Right kidney (tissue), 9 donors: ENCODE data around the gene ARGLU1.
A peak's percentile ranks its signal among the peaks of the same experiment; 100 is the strongest.
"Not testable (repeated sequence)": the region's sequence is repeated elsewhere in the genome, so short reads cannot be mapped to it uniquely, and the experiment has no call there.

Experiments
- DNase-seq: peaks from one replicate; pipeline ENCODE4 v3.0.0-alpha.2; 2016
- long read RNA-seq, 8 donors: transcript quantifications; one replicate each; lab custom pipeline, GENCODE V29; 2026

The ARGLU1 gene, protein sequence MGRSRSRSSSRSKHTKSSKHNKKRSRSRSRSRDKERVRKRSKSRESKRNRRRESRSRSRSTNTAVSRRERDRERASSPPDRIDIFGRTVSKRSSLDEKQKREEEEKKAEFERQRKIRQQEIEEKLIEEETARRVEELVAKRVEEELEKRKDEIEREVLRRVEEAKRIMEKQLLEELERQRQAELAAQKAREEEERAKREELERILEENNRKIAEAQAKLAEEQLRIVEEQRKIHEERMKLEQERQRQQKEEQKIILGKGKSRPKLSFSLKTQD
- long read RNA-seq, donor 1, full-length matches to known transcripts: 90 of 505 reads
- long read RNA-seq, donor 1, partial matches to known transcripts: 415 of 505 reads
- long read RNA-seq, donor 1, other reads (novel, unspliced or antisense): 0 of 505 reads
- long read RNA-seq, donor 2, full-length matches to known transcripts: 16 of 178 reads
- long read RNA-seq, donor 2, partial matches to known transcripts: 162 of 178 reads
- long read RNA-seq, donor 2, other reads (novel, unspliced or antisense): 0 of 178 reads
- long read RNA-seq, donor 3, full-length matches to known transcripts: 21 of 157 reads
- long read RNA-seq, donor 3, partial matches to known transcripts: 136 of 157 reads
- long read RNA-seq, donor 3, other reads (novel, unspliced or antisense): 0 of 157 reads
- long read RNA-seq, donor 4, full-length matches to known transcripts: 49 of 416 reads
- long read RNA-seq, donor 4, partial matches to known transcripts: 367 of 416 reads
- long read RNA-seq, donor 4, other reads (novel, unspliced or antisense): 0 of 416 reads
- long read RNA-seq, donor 5, full-length matches to known transcripts: 68 of 260 reads
- long read RNA-seq, donor 5, partial matches to known transcripts: 192 of 260 reads
- long read RNA-seq, donor 5, other reads (novel, unspliced or antisense): 0 of 260 reads
- long read RNA-seq, donor 6, full-length matches to known transcripts: 36 of 373 reads
- long read RNA-seq, donor 6, partial matches to known transcripts: 337 of 373 reads
- long read RNA-seq, donor 6, other reads (novel, unspliced or antisense): 0 of 373 reads
- long read RNA-seq, donor 7, full-length matches to known transcripts: 52 of 472 reads
- long read RNA-seq, donor 7, partial matches to known transcripts: 420 of 472 reads
- long read RNA-seq, donor 7, other reads (novel, unspliced or antisense): 0 of 472 reads
- long read RNA-seq, donor 8, full-length matches to known transcripts: 51 of 188 reads
- long read RNA-seq, donor 8, partial matches to known transcripts: 137 of 188 reads
- long read RNA-seq, donor 8, other reads (novel, unspliced or antisense): 0 of 188 reads

- DNase-seq: peak; percentile 100
Measured at GRCh38 chr13:106567474-106568298, at the start of gene ARGLU1. TSS of gene ARGLU1 (minus strand) at chr13:106568137. CDS start at chr13:106567919, 218 bp downstream.

GRCh38 chr13:106617561-106617960 lies 49.6 kb upstream of the ARGLU1 start:
- DNase-seq: no peak

DNA sequence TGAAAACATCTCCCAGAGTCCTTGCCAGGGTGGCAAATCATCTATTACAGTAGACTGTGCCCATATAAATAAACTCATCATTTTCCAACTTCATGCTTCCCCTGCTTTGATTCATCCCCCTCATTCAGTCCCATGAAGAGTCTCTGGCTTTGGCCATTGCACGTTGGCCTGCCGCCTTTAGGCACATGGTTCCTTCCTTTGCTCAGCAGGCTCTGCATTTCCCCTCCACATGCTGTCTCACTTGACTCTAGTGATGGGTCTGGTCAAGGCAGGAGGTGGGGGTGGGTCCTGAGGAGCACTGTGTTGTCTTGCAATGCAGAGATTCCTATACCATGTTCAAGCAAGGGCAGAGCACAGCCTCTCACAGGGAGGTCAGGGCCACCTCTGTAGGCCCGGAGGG lies 48.8 kb upstream of the ARGLU1 start:
- DNase-seq: no peak

GRCh38 chr13:106614874-106615273 lies 46.9 kb upstream of the ARGLU1 start:
- DNase-seq: no peak

DNA sequence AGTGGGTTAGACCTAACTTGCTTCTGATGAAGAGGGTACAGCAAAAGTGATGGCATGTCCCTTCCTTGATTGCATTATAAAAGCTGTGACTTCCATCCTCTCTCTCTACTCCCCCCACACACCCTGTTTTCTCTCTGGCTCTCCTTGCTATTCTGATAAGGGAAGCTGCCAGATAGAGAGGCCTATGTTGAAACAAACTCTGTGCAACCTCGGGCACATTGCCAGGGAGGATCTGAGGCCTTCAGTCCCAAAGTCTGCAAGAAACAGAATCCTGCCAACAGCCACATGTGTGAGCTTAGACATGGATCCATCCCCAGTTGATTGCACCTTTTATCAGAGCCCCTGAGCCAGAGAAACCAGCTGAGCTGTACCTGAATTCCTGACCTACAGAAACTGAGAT lies 44.8 kb upstream of the ARGLU1 start:
- DNase-seq: no peak

- no peak for DNase-seq
Measured at GRCh38 chr13:106610486-106610885, 42.5 kb upstream of the ARGLU1 start.

DNA sequence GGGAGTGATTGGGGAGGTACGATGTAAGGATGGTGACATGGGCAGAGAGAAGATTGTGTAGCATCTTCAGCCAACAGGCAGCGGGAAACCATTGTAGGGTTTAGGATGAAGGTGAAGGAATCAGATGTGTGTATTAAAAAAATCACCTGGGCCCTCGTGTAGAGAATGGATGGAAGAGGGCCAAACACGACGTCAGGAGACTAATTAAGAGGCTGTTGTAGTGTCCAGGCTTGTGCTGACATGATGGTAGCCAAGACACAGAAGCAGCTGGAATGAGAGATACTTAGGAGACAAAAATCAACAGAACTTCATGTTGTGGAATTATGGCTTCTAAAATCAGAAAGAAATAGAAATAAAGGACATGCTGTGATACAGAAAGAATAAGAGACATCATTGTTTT lies 41.2 kb upstream of the ARGLU1 start:
- DNase-seq: no peak

- DNase-seq: no peak
Measured at GRCh38 chr13:106603546-106603945, 35.6 kb upstream of the ARGLU1 start.

GRCh38 chr13:106602178-106602577 lies 34.2 kb upstream of the ARGLU1 start:
- DNase-seq: no peak

DNA sequence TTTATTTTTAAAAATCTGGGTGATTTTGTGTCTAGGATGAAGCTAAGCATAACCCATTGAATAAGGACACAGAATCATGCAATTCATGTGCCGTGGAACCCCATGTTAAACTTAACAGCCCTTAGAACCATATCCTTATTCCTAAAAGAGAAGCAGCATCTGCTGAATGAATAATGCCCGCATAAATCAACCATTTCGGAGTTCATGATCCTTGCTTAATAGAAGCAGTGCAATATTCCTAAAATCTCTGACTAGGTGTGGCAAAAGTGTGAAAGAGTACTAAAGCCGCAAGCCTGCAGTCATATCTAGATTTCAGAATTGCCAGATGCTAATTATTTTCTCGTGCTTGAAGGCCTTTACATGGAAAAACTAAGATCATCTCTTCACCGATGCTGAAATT lies 33.6 kb upstream of the ARGLU1 start:
- DNase-seq: no peak

DNA sequence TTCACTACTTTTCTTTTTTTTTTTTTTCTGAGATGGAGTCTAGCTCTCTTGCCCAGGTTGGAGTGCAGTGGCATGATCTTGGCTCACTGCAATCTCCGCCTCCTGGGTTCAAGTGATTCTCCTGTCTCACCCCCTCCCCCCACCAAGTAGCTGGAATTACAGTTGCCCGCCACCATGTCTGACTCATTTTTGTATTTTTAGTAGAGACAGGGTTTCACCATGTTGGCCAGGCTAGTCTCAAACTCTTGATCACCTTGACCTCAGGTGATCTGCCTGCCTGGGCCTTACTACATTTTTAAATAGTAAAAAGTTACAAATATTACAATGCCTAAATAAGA lies 32.8 kb upstream of the ARGLU1 start:
- not testable (repeated sequence) for DNase-seq

DNA sequence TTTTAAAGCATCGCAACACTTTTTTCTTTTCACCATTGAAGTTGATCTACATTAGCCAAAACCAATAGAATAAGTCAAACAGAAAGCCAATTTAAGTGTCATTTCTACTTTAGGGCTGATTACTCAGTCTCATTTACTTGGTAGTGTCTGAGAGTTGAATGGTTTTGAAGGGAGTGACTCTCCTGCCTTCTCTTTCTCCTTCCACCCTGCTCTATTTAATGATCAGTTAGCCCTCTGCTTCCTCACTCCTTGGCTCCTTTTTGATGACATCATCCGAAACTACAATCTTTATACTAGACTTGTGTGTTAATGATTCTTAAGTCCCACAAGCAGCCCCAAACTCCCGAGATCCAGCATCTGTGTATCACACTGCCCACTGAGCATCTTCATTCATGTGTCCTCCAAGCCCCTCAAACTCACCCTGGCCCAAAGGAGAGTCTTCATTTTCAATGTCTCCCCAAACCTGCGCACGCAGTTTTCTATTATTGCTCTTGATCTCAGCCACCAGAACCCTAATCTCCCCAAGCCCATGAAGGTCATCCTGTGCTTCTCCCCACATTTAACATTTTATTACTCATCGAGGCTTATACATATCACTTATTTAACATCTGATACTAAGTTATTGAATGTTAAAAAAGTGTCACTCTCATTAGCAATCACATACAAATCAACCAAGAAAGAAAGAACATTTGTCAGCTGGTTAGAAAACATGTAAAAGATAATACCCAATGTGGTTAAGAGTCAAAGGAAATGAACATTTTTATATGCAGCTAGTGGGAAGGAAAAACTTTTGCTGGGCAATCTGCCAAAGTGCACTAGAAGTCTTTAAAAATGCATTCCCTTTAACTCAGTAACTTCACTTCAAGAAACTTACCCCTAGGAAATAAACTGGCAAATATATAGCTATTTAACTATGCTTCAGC lies 32.2 kb upstream of the ARGLU1 start:
- DNase-seq: no peak

DNA sequence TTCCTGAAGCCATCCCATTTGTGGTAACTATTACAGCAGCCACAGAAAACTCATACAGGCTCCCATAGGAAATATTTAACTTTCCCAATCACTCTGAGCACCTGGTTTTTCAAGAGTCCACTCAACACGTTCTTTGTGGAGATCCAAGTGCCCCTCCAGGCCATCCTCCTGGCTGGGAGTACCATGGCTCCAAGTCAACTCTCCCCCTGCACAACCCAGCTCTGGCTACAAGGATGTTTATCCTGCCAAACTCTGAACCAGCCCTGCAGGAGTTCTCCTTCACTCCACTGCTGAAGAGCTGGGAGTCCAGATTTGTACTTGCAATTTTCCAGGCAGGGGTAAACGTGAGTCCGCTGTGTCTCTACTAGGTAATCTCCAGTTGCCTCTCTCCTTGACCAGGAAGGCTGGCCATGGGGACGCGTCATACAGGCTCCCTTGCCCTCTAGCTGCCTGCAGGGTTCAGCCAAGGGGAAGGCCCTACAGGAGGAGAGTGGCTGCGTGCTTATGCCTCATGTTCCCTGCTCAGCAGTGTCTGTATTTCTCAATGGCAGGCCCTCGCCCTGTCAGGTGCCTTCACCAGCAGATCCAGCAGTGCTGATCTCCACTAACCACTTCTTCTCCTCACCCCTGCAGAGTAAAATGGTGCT lies 29.9 kb upstream of the ARGLU1 start:
- no peak for DNase-seq

- no peak for DNase-seq
Measured at GRCh38 chr13:106597186-106597585, 29.2 kb upstream of the ARGLU1 start.

DNA sequence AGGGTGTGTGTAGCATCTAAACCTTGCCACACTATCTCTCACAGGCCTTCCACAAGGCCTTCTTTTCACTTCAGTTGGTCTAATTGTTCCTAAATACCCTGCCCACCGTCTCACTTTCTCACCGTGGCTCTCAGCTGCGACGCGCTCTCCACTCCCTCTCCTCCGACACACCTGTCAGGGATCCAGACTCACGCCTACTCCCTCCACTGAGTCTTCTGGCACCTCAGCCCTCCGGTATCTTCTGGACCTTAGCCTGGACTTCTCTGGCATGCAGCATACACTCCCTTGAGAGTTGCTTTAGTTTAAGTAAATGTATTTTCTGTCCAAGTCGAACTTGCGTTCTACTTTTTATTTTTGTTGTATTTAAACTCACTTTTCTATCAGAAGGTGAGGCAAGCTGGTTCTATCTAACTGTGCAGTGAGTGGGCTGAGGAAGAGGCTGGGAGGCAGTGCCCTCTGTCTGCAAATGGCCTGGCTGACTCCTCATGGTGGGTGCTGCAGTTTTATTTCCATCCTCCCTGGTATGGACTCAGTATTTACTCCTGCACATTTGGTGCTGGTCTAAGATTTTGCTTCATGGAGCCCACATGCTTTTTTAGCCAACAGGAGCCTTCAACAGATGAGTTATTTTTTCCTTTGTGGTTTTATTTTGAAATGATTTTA lies 28.5 kb upstream of the ARGLU1 start:
- no peak for DNase-seq

GRCh38 chr13:106595625-106596024 lies 27.7 kb upstream of the ARGLU1 start:
- no peak for DNase-seq

DNA sequence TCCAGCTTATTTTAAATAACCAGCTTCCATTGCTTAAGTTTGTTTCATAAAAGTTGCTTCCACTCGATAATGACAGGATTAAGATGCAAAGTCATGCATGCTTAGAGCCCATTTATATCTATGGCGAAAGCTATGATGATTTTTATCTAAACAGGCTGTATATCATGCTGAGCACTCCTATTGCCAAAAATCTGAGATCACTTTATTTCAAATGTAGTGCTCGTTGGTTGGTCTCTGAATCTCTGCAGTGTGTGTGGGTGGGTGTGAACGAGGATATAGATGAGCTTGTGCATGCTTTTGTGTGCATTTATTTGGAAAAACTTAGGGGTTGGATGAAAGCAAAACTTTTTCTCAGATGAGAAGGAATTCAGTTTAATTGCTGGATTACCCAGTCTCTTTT lies 27.0 kb upstream of the ARGLU1 start:
- no peak for DNase-seq

DNA sequence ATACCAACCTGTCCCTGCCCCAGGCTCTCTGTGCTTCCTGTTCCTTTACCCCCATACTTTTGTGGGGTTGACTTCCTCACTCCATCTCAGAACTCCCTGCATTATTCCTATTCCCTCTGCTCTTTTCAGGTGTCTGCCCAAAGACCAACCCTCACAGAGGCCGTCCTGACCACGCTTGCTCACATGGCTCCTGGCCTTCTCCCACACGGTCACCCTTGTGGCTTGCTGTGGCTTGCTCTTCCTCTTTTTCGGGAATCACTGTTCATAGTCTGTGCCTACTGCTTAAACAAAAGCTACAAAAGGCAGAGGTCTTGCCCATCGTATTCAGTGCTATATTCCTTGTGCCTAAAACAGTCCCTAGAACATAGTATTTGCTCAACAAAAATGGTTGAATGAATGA lies 25.2 kb upstream of the ARGLU1 start:
- no peak for DNase-seq

GRCh38 chr13:106591299-106591698 lies 23.4 kb upstream of the ARGLU1 start:
- no peak for DNase-seq
